Common myeloid progenitor, CD34-positive (primary cell): ENCODE results near the gene RPP30.

ENCODE experiments used
- CTCF ChIA-PET: fragments of 350-600 bp; sonication (Branson Sonifier 250); formaldehyde crosslinking; loops from one replicate; lab custom pipeline; 2021; ENCODE audit warnings: antibody characterized with exemption; lab: Charles Lee
- POLR2A ChIA-PET: fragments of 350-600 bp; sonication (Branson Sonifier 250); formaldehyde crosslinking; loops from one replicate; lab custom pipeline; 2021; ENCODE audit warnings: antibody characterized with exemption; lab: Charles Lee
- DNase-seq, 3 donors: peaks; one replicate each; pipeline versions ENCODE4 v3.0.0 to v3.0.0-alpha.2; 2013
- H3K27ac ChIP-seq, 2 experiments: 1 replicate in 1 of 2; 2 replicates in 1 of 2; pipeline ENCODE4 v1.7.0; 2013; ENCODE audit warnings: inconsistent platforms in 2 of 2, low read length in 2 of 2, mild to moderate bottlenecking in 2 of 2, low read depth in 1 of 2, moderate library complexity in 1 of 2; ENCODE audit not compliant: severe bottlenecking in 2 of 2, insufficient read depth in 1 of 2, poor library complexity in 1 of 2
- H3K27me3 ChIP-seq, 5 experiments: replicated peaks in 2 of 5; 1 replicate in 3 of 5; 2 replicates in 2 of 5; pipeline versions ENCODE4 v1.6.1 to v1.7.0; 2013; ENCODE audit warnings: low read length in 4 of 5, mild to moderate bottlenecking in 2 of 5, moderate library complexity in 2 of 5, inconsistent platforms in 1 of 5; ENCODE audit not compliant: insufficient read depth in 5 of 5, control insufficient read depth in 4 of 5
- H3K36me3 ChIP-seq, 4 experiments: 1 replicate in 2 of 4; 2 replicates in 2 of 4; pipeline versions ENCODE4 v1.6.1 to v1.7.0; 2013; ENCODE audit warnings: low read length in 3 of 4, control low read depth in 1 of 4, mild to moderate bottlenecking in 1 of 4; ENCODE audit not compliant: control insufficient read depth in 4 of 4, insufficient read depth in 4 of 4
- H3K4me1 ChIP-seq, 4 experiments: 1 replicate in 3 of 4; 2 replicates in 1 of 4; pipeline versions ENCODE4 v1.6.1 to v1.7.1; 2013; ENCODE audit warnings: low read length in 3 of 4, mild to moderate bottlenecking in 3 of 4, control low read depth in 1 of 4, inconsistent platforms in 1 of 4, moderate library complexity in 1 of 4; ENCODE audit not compliant: control insufficient read depth in 4 of 4, insufficient read depth in 4 of 4; ENCODE audit errors: control extremely low read depth in 1 of 4
- H3K4me3 ChIP-seq, 7 experiments: 1 replicate in 4 of 7; 2 replicates in 3 of 7; pipeline versions ENCODE4 v1.5.1 to v1.7.0; 2013; ENCODE audit warnings: mild to moderate bottlenecking in 7 of 7, low read length in 6 of 7, moderate library complexity in 6 of 7, inconsistent platforms in 2 of 7, low read depth in 2 of 7, control low read depth in 1 of 7; ENCODE audit not compliant: insufficient read depth in 4 of 7, control insufficient read depth in 1 of 7; ENCODE audit errors: extremely low read depth in 1 of 7
- H3K9me3 ChIP-seq, 5 experiments: 1 replicate in 4 of 5; 2 replicates in 1 of 5; pipeline versions ENCODE4 v1.6.1 to v1.7.1; 2013; ENCODE audit warnings: low read length in 4 of 5, mild to moderate bottlenecking in 2 of 5, inconsistent platforms in 1 of 5, low read depth in 1 of 5, moderate library complexity in 1 of 5; ENCODE audit not compliant: control insufficient read depth in 4 of 5, insufficient read depth in 2 of 5; ENCODE audit errors: control extremely low read depth in 1 of 5
- WGBS: methylation state at CpG from one replicate; pipeline ENCODE4 v1.1.5; 2013; ENCODE audit not compliant: insufficient coverage; 5-methylcytosine and 5-hydroxymethylcytosine counted together

Gene RPP30

GRCh38 chr10:90927293-90927692, 55.5 kb downstream of the RPP30 start:
- Histone ChIP-seq H3K36me3 (no peaks in the 10 kb centered on the region), H3K4me3 (no peak overlapping the region), H3K4me1 (peaks cover 1 to 15% (median 11%) of the 10 kb centered on the region in 4 experiments), H3K27me3 (peaks cover 0 to 2% (median 0%) of the 10 kb centered on the region in 5 experiments), H3K27ac (no peak overlapping the region), H3K9me3 (no peaks in the 10 kb centered on the region)
- ChIA-PET CTCF (interaction anchor here (0.8 to 2.4 kb wide), 2 partner anchors 11 to 15 kb away, joined by 3 to 8 read pairs; no protein-coding TSS in a partner anchor), POLR2A (no interaction called here)
- no peak for DNase-seq
- WGBS: no CpG with 5 or more reads among the region's 2 CpGs

- no peak for DNase-seq
- Histone ChIP-seq H3K4me1 (peaks cover 1 to 15% (median 11%) of the 10 kb centered on the region in 4 experiments), H3K36me3 (no peaks in the 10 kb centered on the region), H3K9me3 (no peaks in the 10 kb centered on the region), H3K4me3 (no peak overlapping the region), H3K27ac (no peak overlapping the region), H3K27me3 (peaks cover 0 to 2% (median 0%) of the 10 kb centered on the region in 5 experiments)
- POLR2A ChIA-PET: no interaction called here
- CTCF ChIA-PET: interaction anchor here (1.0 to 1.5 kb wide), 2 partner anchors 8 to 11 kb away, joined by 3 read pairs; partner anchors contain the start of gene ANKRD1
- 100% methylated on average over 3 of the region's 5 CpGs for WGBS
These were observed 57.4 kb downstream of the RPP30 start for GRCh38 chr10:90929179-90929578.

- 88% methylated on average over 4 of the region's 5 CpGs for WGBS
- H3K27me3 ChIP-seq: no peaks in the 10 kb centered on the region
- H3K9me3 ChIP-seq: no peaks in the 10 kb centered on the region
- no peak for DNase-seq
- H3K4me3 ChIP-seq: no peak overlapping the region
- H3K4me1 ChIP-seq: peaks cover 1 to 15% (median 11%) of the 10 kb centered on the region in 4 experiments
- no peaks in the 10 kb centered on the region for H3K36me3 ChIP-seq
- ChIA-PET CTCF (interaction anchor here (1.5 kb wide), 1 partner anchor 9 kb away, joined by 3 read pairs; the partner anchor contains the start of gene ANKRD1), POLR2A (no interaction called here)
- no peak overlapping the region for H3K27ac ChIP-seq
These were observed 58.5 kb downstream of the RPP30 start for GRCh38 chr10:90930070-90930837.

GRCh38 chr10:90930971-90931871, 59.4 kb downstream of the RPP30 start:
- Histone ChIP-seq H3K9me3 (no peaks in the 10 kb centered on the region), H3K4me3 (no peak overlapping the region), H3K27ac (peak overlapping the region in 1 of 2 experiments; percentile 52), H3K27me3 (no peaks in the 10 kb centered on the region), H3K36me3 (no peaks in the 10 kb centered on the region), H3K4me1 (peaks cover 1 to 15% (median 11%) of the 10 kb centered on the region in 4 experiments)
- peak in 2 of 3 donors; percentile 19 to 73 for DNase-seq
- WGBS: 65% methylated on average over 4 of the region's 6 CpGs
- POLR2A ChIA-PET: no interaction called here
- CTCF ChIA-PET: no interaction called here

GRCh38 chr10:90935581-90936275, 64.0 kb downstream of the RPP30 start:
- H3K9me3 ChIP-seq: no peaks in the 10 kb centered on the region
- POLR2A ChIA-PET: no interaction called here
- WGBS: 97% methylated on average over 4 of the region's 5 CpGs
- no peak overlapping the region for H3K4me3 ChIP-seq
- CTCF ChIA-PET: no interaction called here
- H3K36me3 ChIP-seq: no peaks in the 10 kb centered on the region
- H3K27me3 ChIP-seq: no peaks in the 10 kb centered on the region
- peaks cover 1 to 11% (median 9%) of the 10 kb centered on the region in 4 experiments for H3K4me1 ChIP-seq
- DNase-seq: no peak
- H3K27ac ChIP-seq: no peak overlapping the region

- WGBS: 100% methylated on average over 2 of the region's 2 CpGs
- ChIA-PET CTCF (no interaction called here), POLR2A (no interaction called here)
- Histone ChIP-seq H3K4me3 (no peak overlapping the region), H3K27ac (no peak overlapping the region), H3K36me3 (no peaks in the 10 kb centered on the region), H3K27me3 (no peaks in the 10 kb centered on the region), H3K4me1 (peaks cover 1 to 6% (median 5%) of the 10 kb centered on the region in 4 experiments), H3K9me3 (no peaks in the 10 kb centered on the region)
- DNase-seq: no peak
These were observed 64.5 kb downstream of the RPP30 start for GRCh38 chr10:90936276-90936659.
